ENCODE data around the gene CGB7. TPM values are rescaled to one million over a fixed set of nuclear protein-coding genes. Genes with fewer than 3 reads are reported as not detected.
A peak's percentile ranks its signal among the peaks of the same experiment; 100 is the strongest.

The CGB7 gene
- total and polyA plus RNA-seq, 9 of the 15 experiments (the other 6 are each of a cell fraction or from before 2014, with no cell fraction given): not detected

- TF ChIP-seq ASH1L (IDR thresholded peaks at IDR 0.05; ENCODE audit: borderline replicate concordance, low read depth, partially characterized antibody): no peak
- TF ChIP-seq GTF2B (IDR thresholded peaks at IDR 0.05; ENCODE audit: extremely low read depth, insufficient read length): no peak
- TF ChIP-seq MEF2D (tag; conservative IDR thresholded peaks at IDR 0.05; ENCODE audit: low read depth): no peak
- no peak for TF ChIP-seq PURB (CRISPR knock-in tag; IDR thresholded peaks at IDR 0.05; ENCODE audit: low read depth)
- TF ChIP-seq ZZZ3 (IDR thresholded peaks at IDR 0.05): no peak
- TF ChIP-seq CTBP1 (IDR thresholded peaks at IDR 0.05; ENCODE audit: borderline replicate concordance): no peak
- TF ChIP-seq ETS2 (tag; IDR thresholded peaks at IDR 0.05; ENCODE audit: borderline replicate concordance, poor library complexity, severe bottlenecking): no peak
- no peak for TF ChIP-seq ZNF586 (CRISPR knock-in tag; conservative IDR thresholded peaks at IDR 0.05)
These were observed 41.2 kb upstream of the CGB7 start (continued) for GRCh38 chr19:49098795-49099194.

GRCh38 chr19:49097453-49098288 is 40.1 kb upstream of the CGB7 start:
- no peak overlapping the region for H2AFZ ChIP-seq (ENCODE audit: low read depth, low read length)
- CTCF ChIA-PET (ENCODE audit: low intra/inter-chr PET ratio): interaction anchor here (1.0 to 2.1 kb wide), 5 partner anchors 9 to 127 kb away, joined by 4 to 27 read pairs (median 7); no protein-coding TSS in a partner anchor
- in situ Hi-C loops (cut with MboI): loop anchor here (5.0 kb wide), 1 partner anchor 95 kb away; no protein-coding TSS in a partner anchor
- TF ChIP-seq ZNF197 (CRISPR knock-in tag; IDR thresholded peaks at IDR 0.05; ENCODE audit: low read depth): no peak
- peak; percentile 22; the same call in 1 of the 2 replicates for TF ChIP-seq VEZF1 (CRISPR knock-in tag; IDR thresholded peaks at IDR 0.05)
- no peak for TF ChIP-seq HDAC1 (IDR thresholded peaks at IDR 0.05)
- no peak for TF ChIP-seq SMARCC2 (IDR thresholded peaks at IDR 0.05; ENCODE audit: low read depth)
- no peak for TF ChIP-seq RCOR1 (IDR thresholded peaks at IDR 0.05; ENCODE audit: borderline replicate concordance in 1 of 2, low read depth in 2 of 2, low read length in 2 of 2)
- no peak for TF ChIP-seq SPI1 (IDR thresholded peaks at IDR 0.05; ENCODE audit: borderline replicate concordance, low read depth, low read length)
- TF ChIP-seq CREB5 (CRISPR knock-in tag; IDR thresholded peaks at IDR 0.05): no peak
- no peak for TF ChIP-seq ESRRB (CRISPR knock-in tag; IDR thresholded peaks at IDR 0.05; ENCODE audit: borderline replicate concordance)

More at GRCh38 chr19:49097453-49098288, 40.1 kb upstream of the CGB7 start:
- FAIRE-seq: peak; percentile 92
- Histone ChIP-seq H3K36me3 (ENCODE audit: control insufficient read depth, insufficient read depth, low read length) (peaks cover 99% of the 10 kb centered on the region), H3K79me2 (ENCODE audit: control insufficient read depth, insufficient read depth, low read length) (peaks cover 60% of the 10 kb centered on the region), H3K9me1 (ENCODE audit: control insufficient read depth, insufficient read depth, low read length) (no peaks in the 10 kb centered on the region), H3K4me2 (ENCODE audit: insufficient read depth, low read length) (no peak overlapping the region), H3K4me1 (replicated peaks in 1 of 2; ENCODE audit: control insufficient read depth in 2 of 2, insufficient read depth in 2 of 2, low read length in 2 of 2) (peaks cover 0 to 11% of the 10 kb centered on the region in 2 experiments; a peak in 3 of 5 replicates), H3K27me3 (ENCODE audit: control insufficient read depth in 2 of 2, insufficient read depth in 2 of 2, low read length in 2 of 2) (no peaks in the 10 kb centered on the region), H3K27ac (ENCODE audit: extremely low read depth, low read depth, low read length) (peak overlapping the region; percentile 46; the same call in 1 of the 3 replicates), H3K9me3 (replicated peaks; ENCODE audit: control insufficient read depth, insufficient read depth, low read depth, low read length) (no peaks in the 10 kb centered on the region), H3K9ac (ENCODE audit: insufficient read depth in 1 of 2, low read depth in 2 of 2, low read length in 2 of 2) (no peak overlapping the region), H3K4me3 (no peak overlapping the region), H4K20me1 (replicated peaks; ENCODE audit: control insufficient read depth, insufficient read depth, low read length) (peaks cover 24% of the 10 kb centered on the region)
- POLR2A ChIA-PET: interaction anchor here (0.6 to 2.6 kb wide), 14 partner anchors 9 to 113 kb away, joined by 3 to 22 read pairs (median 4); partner anchors contain the start of genes LIN7B, PPFIA3 and RUVBL2
- 39% methylated on average over 8 of the region's 8 CpGs for WGBS (ENCODE audit: insufficient coverage, low coverage, missing lambda C conversion rate)
- intact Hi-C loops (cut with micrococcal nuclease): loop anchor here (1.0 to 2.0 kb wide), 2 partner anchors 49 to 111 kb away; no protein-coding TSS in a partner anchor
- peak; percentile 76 to 86 (median 78) for DNase-seq (ENCODE audit: extremely low read depth in 1 of 4, low spot score in 3 of 4)
- peak; percentile 89 for ATAC-seq
- BruUV-seq (replicated peaks): no TSS peak
